Erythroblast (primary cell): ENCODE results near the gene PPFIBP2.

Source experiments
- GATA1 ChIP-seq: IDR thresholded peaks from 2 replicates; pipeline ENCODE4 v1.6.1; 2011; ENCODE audit warnings: low read depth, mild to moderate bottlenecking, control low read depth, low read length, moderate library complexity
- POLR2A ChIP-seq: IDR thresholded peaks from 2 replicates; pipeline ENCODE4 v1.6.1; 2011; ENCODE audit warnings: mild to moderate bottlenecking, low read length

DNA sequence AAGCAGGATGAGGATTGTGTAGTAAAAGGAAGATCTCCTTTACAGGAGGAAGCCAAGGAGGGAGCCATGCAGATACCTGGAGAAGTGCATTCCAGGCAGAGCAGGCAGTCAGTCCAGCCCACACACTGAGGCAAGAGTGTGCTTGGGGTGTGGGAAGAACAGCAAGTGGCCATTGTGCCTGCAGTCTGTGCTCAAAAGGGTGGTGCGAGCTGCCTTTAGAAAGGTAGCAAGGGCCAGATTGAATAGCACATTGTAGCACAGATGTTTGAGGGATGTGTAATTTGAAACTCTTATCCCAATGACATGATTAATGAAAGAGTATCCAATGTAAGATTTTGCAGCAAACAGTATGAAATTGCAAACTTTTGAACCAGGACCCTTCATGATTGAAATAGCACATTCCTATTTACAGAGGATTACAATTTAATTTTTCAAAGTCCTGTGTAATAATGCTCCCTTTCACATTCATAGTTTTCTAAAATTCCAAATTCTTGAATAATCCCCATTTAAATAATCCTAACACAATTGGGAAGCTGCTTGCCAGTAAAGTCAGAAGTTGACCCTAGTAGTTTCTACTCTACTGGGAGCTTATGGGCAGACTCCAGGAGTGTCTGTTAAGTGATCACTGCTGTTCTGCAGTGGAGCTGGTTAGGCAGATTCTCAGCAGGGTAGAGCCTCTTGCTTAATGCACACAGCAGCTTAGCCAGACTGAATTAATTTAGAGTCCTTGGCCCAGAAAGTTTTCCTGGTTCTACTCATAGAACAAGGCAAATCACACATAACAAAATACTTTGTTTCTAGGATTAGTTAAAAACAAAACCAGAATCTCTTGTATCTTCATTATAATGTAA, 81.4 kb downstream of the PPFIBP2 start:
- TF ChIP-seq POLR2A: no peak
- no peak for TF ChIP-seq GATA1
